ENCODE results near the gene NCAM2. TPM values are rescaled to one million over a fixed set of nuclear protein-coding genes. Genes with fewer than 3 reads are reported as not detected.

Gene NCAM2
- total and polyA plus RNA-seq, 2 of the 4 experiments (the other 2 are of a cell fraction), result 2.7 to 5.0 TPM

DNA sequence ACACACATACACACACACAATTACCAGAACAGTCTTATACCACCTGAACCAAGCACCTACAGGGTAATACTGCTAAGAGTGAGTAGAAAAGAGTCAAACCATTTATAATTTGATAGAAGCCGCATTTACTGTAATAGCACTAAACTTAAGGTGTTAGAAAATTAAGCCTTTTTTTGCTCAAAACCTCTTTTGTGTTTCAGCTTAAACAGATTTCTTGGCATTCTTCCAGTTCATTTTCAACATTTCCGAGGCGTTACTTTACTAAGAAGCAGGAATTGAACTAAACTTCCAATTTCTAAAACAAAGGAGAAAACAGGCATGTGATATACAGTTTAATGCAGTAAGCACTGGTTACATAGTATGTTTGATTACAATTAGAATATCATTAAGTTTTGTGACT, 387.2 kb downstream of the NCAM2 start:
- in situ Hi-C loops (cut with MboI; ENCODE audit: low sequenced_read_pairs) (no loop called here), intact Hi-C loops (cut with micrococcal nuclease) (no loop called here), dilution Hi-C loops (cut with HindIII; ENCODE audit: low sequenced_read_pairs, unreplicated experiment) (no loop called here)
- Histone ChIP-seq H3K4me3 (ENCODE audit: insufficient read depth, low read depth, low read length) (no peak overlapping the region), H3K4ac (ENCODE audit: low read depth, low read length) (no peak overlapping the region), H3K18ac (ENCODE audit: low read depth, low read length) (no peak overlapping the region), H3K14ac (replicated peaks; ENCODE audit: low read depth, low read length) (no peak overlapping the region), H4K91ac (ENCODE audit: insufficient read depth, low read depth, low read length) (no peak overlapping the region), H2BK120ac (ENCODE audit: low read depth, low read length) (no peak overlapping the region), H3K27me3 (ENCODE audit: control insufficient read depth, insufficient read depth, low read length) (no peaks in the 10 kb centered on the region), H3K9me1 (ENCODE audit: insufficient read depth, low read length) (no peaks in the 10 kb centered on the region), H2BK20ac (ENCODE audit: low read depth, low read length) (no peak overlapping the region), H3K4me1 (ENCODE audit: control insufficient read depth, insufficient read depth, low read length) (no peaks in the 10 kb centered on the region), H3K9me3 (ENCODE audit: control insufficient read depth, insufficient read depth, low read length) (no peaks in the 10 kb centered on the region), H2AK5ac (ENCODE audit: low read depth, low read length) (no peak overlapping the region), H3K79me1 (ENCODE audit: low read depth in 1 of 2, low read length in 2 of 2) (no peaks in the 10 kb centered on the region), H3K23ac (ENCODE audit: low read depth, low read length) (no peak overlapping the region), H3K36me3 (ENCODE audit: control insufficient read depth, insufficient read depth, low read length) (no peaks in the 10 kb centered on the region), H3K27ac (ENCODE audit: insufficient read depth, low read length) (no peak overlapping the region), H4K20me1 (ENCODE audit: insufficient read depth, low read length) (no peaks in the 10 kb centered on the region), H4K5ac (ENCODE audit: low read depth, low read length) (no peak overlapping the region), H2AFZ (replicated peaks; ENCODE audit: low read length, poor library complexity) (no peak overlapping the region), H2BK15ac (ENCODE audit: low read depth, low read length) (no peak overlapping the region), H4K8ac (ENCODE audit: low read depth in 2 of 2, low read length in 2 of 2) (no peak overlapping the region), H3K4me2 (ENCODE audit: low read depth, low read length) (no peak overlapping the region), H2BK5ac (ENCODE audit: low read depth, low read length, poor library complexity, severe bottlenecking) (no peak overlapping the region), H3K9ac (ENCODE audit: low read depth, low read length) (no peak overlapping the region), H3K56ac (ENCODE audit: extremely low read depth, insufficient read depth, low read length) (no peak overlapping the region), H2AK9ac (replicated peaks; ENCODE audit: low read depth, low read length, poor library complexity) (no peak overlapping the region)
- BruUV-seq (replicated peaks), result no TSS peak
- ChIA-PET POLR2A (ENCODE audit: unreplicated experiment) (no interaction called here), CTCF (interaction anchor here (0.9 kb wide), 1 partner anchor 383 kb away, joined by 3 read pairs; no protein-coding TSS in a partner anchor)
- no CpG with 5 or more reads among the region's 3 CpGs for WGBS, 2 experiments (ENCODE audit: extremely low coverage in 2 of 2, insufficient read length in 1 of 2)
- TF ChIP-seq RCOR1 (IDR thresholded peaks at IDR 0.05; ENCODE audit: insufficient replicate concordance, low read length) (no peak), FOS (IDR thresholded peaks at IDR 0.05; ENCODE audit: low read depth, low read length) (no peak), BHLHE40 (IDR thresholded peaks at IDR 0.05; ENCODE audit: low read depth, low read length) (no peak), MAZ (IDR thresholded peaks at IDR 0.05; ENCODE audit: borderline replicate concordance, low read depth, low read length) (no peak)
- TF ChIP-seq, protein P1, sequence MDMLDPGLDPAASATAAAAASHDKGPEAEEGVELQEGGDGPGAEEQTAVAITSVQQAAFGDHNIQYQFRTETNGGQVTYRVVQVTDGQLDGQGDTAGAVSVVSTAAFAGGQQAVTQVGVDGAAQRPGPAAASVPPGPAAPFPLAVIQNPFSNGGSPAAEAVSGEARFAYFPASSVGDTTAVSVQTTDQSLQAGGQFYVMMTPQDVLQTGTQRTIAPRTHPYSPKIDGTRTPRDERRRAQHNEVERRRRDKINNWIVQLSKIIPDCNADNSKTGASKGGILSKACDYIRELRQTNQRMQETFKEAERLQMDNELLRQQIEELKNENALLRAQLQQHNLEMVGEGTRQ (IDR thresholded peaks at IDR 0.05; ENCODE audit: low read depth, low read length), result no peak
- ATAC-seq (ENCODE audit: low read depth), result no peak
- no peak for DNase-seq
